T-cell (primary cell): ENCODE measurements around the gene MRTFB. TPM values are rescaled to one million over a fixed set of nuclear protein-coding genes. Genes with fewer than 3 reads are reported as not detected.

Experiments
- ATAC-seq, 4 experiments: fragments of 200-7000 bp in 3 of 4; fragments of 150-1000 bp in 1 of 4; cut with Tn5 transposase; replicated peaks in 1 of 4; 1 replicate in 3 of 4; 2 replicates in 1 of 4; pipeline ENCODE4 v1.10.0; 2021; ENCODE audit warnings: moderate library complexity in 3 of 4, mild to moderate bottlenecking in 2 of 4, moderate number of reproducible peaks in 1 of 4
- CTCF ChIA-PET, 2 donors: fragments of 300-600 bp; sonication (Branson Sonifier 250); formaldehyde crosslinking; loops; one replicate each; lab custom pipeline; 2022; ENCODE audit warnings: antibody characterized with exemption in 2 of 2; lab: Charles Lee
- POLR2A ChIA-PET, 2 donors: fragments of 300-600 bp; sonication (Branson Sonifier 250); formaldehyde crosslinking; loops; one replicate each; lab custom pipeline; 2022; ENCODE audit warnings: antibody characterized with exemption in 2 of 2; lab: Charles Lee
- DNase-seq, 35 experiments: peaks; one replicate each; pipeline versions ENCODE4 v3.0.0 to v3.0.0-alpha.2; 2013 to 2023
- H3K27ac ChIP-seq: one replicate; pipeline ENCODE4 v1.5.1; 2013; ENCODE audit warnings: low read length
- H3K27me3 ChIP-seq, 2 experiments: replicated peaks in 1 of 2; 1 replicate in 1 of 2; 2 replicates in 1 of 2; pipeline versions ENCODE4 v1.6.1 to v1.7.0; 2013; ENCODE audit warnings: low read length in 1 of 2, mixed read lengths in 1 of 2; ENCODE audit not compliant: control insufficient read depth in 2 of 2, insufficient read depth in 2 of 2; ENCODE audit errors: extremely low read depth in 1 of 2
- H3K36me3 ChIP-seq, 2 donors: 1 replicate in 1 of 2; 2 replicates in 1 of 2; pipeline versions ENCODE4 v1.6.1 to v1.7.0; 2013; ENCODE audit warnings: low read length in 1 of 2; ENCODE audit not compliant: control insufficient read depth in 2 of 2, insufficient read depth in 1 of 2; ENCODE audit errors: extremely low read depth in 1 of 2
- H3K4me1 ChIP-seq, 2 experiments: 1 replicate in 1 of 2; 2 replicates in 1 of 2; pipeline versions ENCODE4 v1.6.1 to v1.7.0; 2013; ENCODE audit warnings: low read length in 2 of 2, mixed read lengths in 1 of 2; ENCODE audit not compliant: insufficient read depth in 2 of 2, control insufficient read depth in 1 of 2; ENCODE audit errors: extremely low read depth in 1 of 2
- H3K4me3 ChIP-seq, 2 donors: 1 replicate in 1 of 2; 2 replicates in 1 of 2; pipeline versions ENCODE4 v1.5.1 to v1.7.0; 2013; ENCODE audit warnings: mild to moderate bottlenecking in 2 of 2, low read length in 1 of 2, moderate library complexity in 1 of 2; ENCODE audit not compliant: control insufficient read depth in 1 of 2; ENCODE audit errors: extremely low read depth in 1 of 2
- H3K9me3 ChIP-seq: 2 replicates; pipeline ENCODE4 v1.7.0; 2013
- H3K27ac Mint-ChIP-seq, 2 donors: one replicate each; pipeline ENCODE4 v1.8.0; 2020 to 2021; ENCODE audit warnings: mild to moderate bottlenecking in 2 of 2, mixed read lengths in 2 of 2
- H3K27me3 Mint-ChIP-seq, 2 donors: one replicate each; pipeline ENCODE4 v1.8.0; 2021 to 2022; ENCODE audit warnings: mixed read lengths in 2 of 2
- H3K36me3 Mint-ChIP-seq: one replicate; pipeline ENCODE4 v1.8.0; 2021; ENCODE audit warnings: mixed read lengths
- H3K4me1 Mint-ChIP-seq, 3 donors: one replicate each; pipeline ENCODE4 v1.8.0; 2020 to 2022; ENCODE audit warnings: mixed read lengths in 3 of 3, mild to moderate bottlenecking in 1 of 3
- H3K4me3 Mint-ChIP-seq, 3 donors: one replicate each; pipeline ENCODE4 v1.8.0; 2020 to 2022; ENCODE audit warnings: mild to moderate bottlenecking in 3 of 3, mixed read lengths in 3 of 3, moderate library complexity in 3 of 3
- H3K9me3 Mint-ChIP-seq, 3 donors: one replicate each; pipeline ENCODE4 v1.8.0; 2020 to 2022; ENCODE audit warnings: mixed read lengths in 3 of 3
- WGBS: methylation state at CpG from one replicate; pipeline ENCODE4 v1.1.5; 2013; ENCODE audit warnings: missing lambda C conversion rate; ENCODE audit not compliant: insufficient coverage; 5-methylcytosine and 5-hydroxymethylcytosine counted together
- total RNA-seq, 35 experiments: library from RNA in 6 of 35; stranded (reverse) in 6 of 35; fragments of 120-200 nt in 1 of 35; gene quantifications; one replicate each; pipeline versions ENCODE4 v1.2.1 to v1.2.4 and lab custom pipeline; 2013 to 2026

The MRTFB gene
- total RNA-seq, 5 donors from 2014 or later (not counting 1 experiment from before 2014, with no cell fraction given), result 18.2 to 37.0 (median 21.0) TPM

DNA sequence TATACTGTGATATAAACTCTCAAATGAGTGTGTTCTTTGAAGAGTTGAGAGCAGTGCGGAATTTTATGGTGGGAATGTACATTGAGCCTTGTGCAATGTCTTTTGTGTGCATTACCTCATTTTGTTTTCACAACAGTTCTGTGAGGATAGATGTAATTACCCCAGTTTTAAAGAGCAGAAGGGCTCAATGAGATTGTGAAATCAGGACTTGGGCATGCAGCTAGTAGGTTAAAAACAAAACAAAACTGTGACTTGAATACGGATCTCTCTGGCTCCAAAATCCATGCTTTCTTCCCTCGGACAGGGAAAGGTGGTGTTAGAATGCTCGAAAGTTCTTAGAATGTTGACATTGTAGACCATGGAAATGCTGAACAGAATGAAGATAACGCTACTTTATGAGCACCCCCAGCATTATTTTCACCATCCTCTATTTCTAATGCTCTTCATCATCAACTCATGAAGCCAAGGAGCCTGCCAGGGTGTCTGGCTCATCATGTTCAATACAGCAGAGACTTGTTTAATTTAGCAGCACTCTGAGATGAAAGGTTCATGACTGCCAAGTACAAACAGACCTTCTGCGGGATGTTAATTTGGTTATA is 17.1 kb downstream of the MRTFB start:
- Histone ChIP-seq H3K9me3 (no peaks in the 10 kb centered on the region), H3K27me3 (no peaks in the 10 kb centered on the region), H3K4me1 (no peaks in the 10 kb centered on the region), H3K4me3 (no peak overlapping the region), H3K36me3 (peaks cover 0 to 3% of the 10 kb centered on the region in 2 donors), H3K27ac (no peak overlapping the region)
- 100% methylated on average over 2 of the region's 6 CpGs for WGBS
- ATAC-seq (no peak), DNase-seq (no peak)
- Mint-ChIP-seq H3K4me1 (peaks cover 18 to 64% (median 38%) of the 10 kb centered on the region in 3 donors), H3K36me3 (peaks cover 23% of the 10 kb centered on the region), H3K9me3 (no peaks in the 10 kb centered on the region), H3K27ac (no peak overlapping the region), H3K27me3 (no peaks in the 10 kb centered on the region), H3K4me3 (no peak overlapping the region)
- CTCF ChIA-PET, result no interaction called here
- POLR2A ChIA-PET, result no interaction called here

DNA sequence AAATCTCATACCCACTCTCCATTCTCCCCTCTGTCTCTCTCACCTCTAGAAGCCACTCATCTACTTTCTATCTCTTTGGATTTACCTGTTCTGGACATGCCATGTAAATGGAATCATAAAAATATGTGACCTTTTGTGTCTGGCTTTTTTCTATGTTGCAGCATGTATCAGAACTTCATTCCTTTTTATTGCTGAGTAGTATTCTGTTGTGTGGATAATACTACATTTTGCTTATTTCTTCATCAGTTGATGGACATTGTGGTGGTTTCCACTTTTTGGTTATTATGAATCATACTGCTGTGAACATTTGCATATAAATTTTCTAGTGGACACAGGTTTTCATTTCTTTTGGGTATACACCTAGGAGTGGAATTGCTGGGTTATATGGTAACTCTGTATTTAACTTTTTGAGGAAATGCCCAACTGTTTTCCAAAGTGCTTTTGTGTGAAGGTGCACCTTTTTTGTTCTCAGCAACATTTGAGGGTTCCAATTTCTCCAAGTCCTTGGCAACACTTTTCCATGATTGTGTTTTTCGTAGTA is 18.2 kb downstream of the MRTFB start:
- ATAC-seq, result no peak
- Histone ChIP-seq H3K9me3 (no peaks in the 10 kb centered on the region), H3K27me3 (no peaks in the 10 kb centered on the region), H3K4me3 (no peak overlapping the region), H3K36me3 (no peaks in the 10 kb centered on the region), H3K4me1 (no peaks in the 10 kb centered on the region), H3K27ac (no peak overlapping the region)
- no peak overlapping the region for H3K4me3 Mint-ChIP-seq
- H3K27ac Mint-ChIP-seq, result no peak overlapping the region
- no peak for DNase-seq
- H3K27me3 Mint-ChIP-seq, result no peaks in the 10 kb centered on the region
- peaks cover 20 to 69% (median 40%) of the 10 kb centered on the region in 3 donors for H3K4me1 Mint-ChIP-seq
- WGBS, result no CpG with 5 or more reads among the region's 1 CpG
- H3K36me3 Mint-ChIP-seq, result peaks cover 19% of the 10 kb centered on the region
- ChIA-PET CTCF (no interaction called here), POLR2A (no interaction called here)
- H3K9me3 Mint-ChIP-seq, result no peaks in the 10 kb centered on the region

DNA sequence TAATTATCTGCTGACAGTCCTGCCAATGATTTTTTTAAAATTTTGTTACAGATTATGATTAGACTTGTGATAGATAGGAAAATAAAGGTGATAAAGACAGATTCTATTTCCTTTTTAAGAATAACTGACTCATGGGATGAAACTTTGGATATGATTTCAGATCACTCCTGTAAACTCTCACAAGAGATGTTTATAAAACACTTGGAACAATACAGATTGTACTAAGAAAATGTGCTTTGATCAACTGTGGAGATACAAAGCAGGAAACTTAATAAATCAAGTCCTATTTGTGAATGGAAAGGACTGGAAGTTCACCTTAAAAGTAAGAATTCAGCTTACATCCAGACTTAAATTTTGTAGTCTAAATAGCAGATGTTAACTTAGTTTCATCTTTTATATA is 21.4 kb downstream of the MRTFB start:
- H3K4me3 ChIP-seq, result no peak overlapping the region
- ChIA-PET CTCF (no interaction called here), POLR2A (no interaction called here)
- no peak overlapping the region for H3K4me3 Mint-ChIP-seq
- H3K27ac Mint-ChIP-seq, result no peak overlapping the region
- no peaks in the 10 kb centered on the region for H3K27me3 Mint-ChIP-seq
- H3K9me3 ChIP-seq, result no peaks in the 10 kb centered on the region
- H3K36me3 ChIP-seq, result no peaks in the 10 kb centered on the region
- peaks cover 18 to 50% (median 49%) of the 10 kb centered on the region in 3 donors for H3K4me1 Mint-ChIP-seq
- H3K9me3 Mint-ChIP-seq, result no peaks in the 10 kb centered on the region
- no peak for ATAC-seq
- no peaks in the 10 kb centered on the region for H3K27me3 ChIP-seq
- H3K27ac ChIP-seq, result no peak overlapping the region
- peaks cover 21% of the 10 kb centered on the region for H3K36me3 Mint-ChIP-seq
- no peaks in the 10 kb centered on the region for H3K4me1 ChIP-seq
- no peak for DNase-seq

DNA sequence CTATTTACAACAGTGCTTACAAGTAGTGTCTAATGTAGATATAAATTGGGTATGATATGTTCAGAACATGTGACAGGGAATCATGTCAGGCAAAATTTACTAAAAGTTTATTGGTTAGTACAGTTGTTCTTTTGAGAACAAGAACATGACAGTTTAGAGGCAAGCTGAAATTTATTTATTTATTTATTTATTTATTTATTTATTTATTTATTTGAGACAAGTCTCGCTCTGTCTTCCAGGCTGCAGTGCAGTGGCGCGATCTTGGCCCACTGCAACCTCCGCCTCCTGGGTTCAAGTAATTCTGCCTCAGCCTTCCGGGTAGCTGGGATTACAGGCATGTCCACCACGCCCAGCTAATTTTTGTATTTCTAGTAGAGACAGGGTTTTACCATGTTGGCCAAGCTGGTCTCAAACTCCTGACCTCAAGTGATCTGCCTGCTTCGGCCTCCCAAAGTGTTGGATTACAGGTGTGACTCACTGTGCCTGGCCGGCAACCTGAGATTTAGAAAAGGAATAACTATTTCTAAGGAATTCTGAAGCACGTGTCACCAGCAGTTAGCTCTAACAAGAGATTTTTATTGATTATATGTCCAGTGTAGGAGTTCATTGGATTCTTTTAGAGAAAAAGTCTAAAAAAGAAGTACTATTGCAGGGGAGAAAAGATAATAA is 24.9 kb downstream of the MRTFB start:
- ATAC-seq (no peak), DNase-seq (no peak)
- H3K9me3 ChIP-seq, result no peaks in the 10 kb centered on the region
- H3K4me3 ChIP-seq, result no peak overlapping the region
- Mint-ChIP-seq H3K4me1 (peaks cover 35 to 48% (median 46%) of the 10 kb centered on the region in 3 donors), H3K4me3 (no peak overlapping the region), H3K36me3 (peaks cover 15% of the 10 kb centered on the region), H3K27ac (no peak overlapping the region), H3K9me3 (no peaks in the 10 kb centered on the region), H3K27me3 (no peaks in the 10 kb centered on the region)
- H3K36me3 ChIP-seq, result no peaks in the 10 kb centered on the region
- WGBS, result 95% methylated on average over 9 of the region's 9 CpGs
- no peak overlapping the region for H3K27ac ChIP-seq
- POLR2A ChIA-PET, result interaction anchor here in 1 of 2 donors (0.7 kb wide), 1 partner anchor 16 kb away, joined by 3 read pairs; no protein-coding TSS in a partner anchor
- CTCF ChIA-PET, result interaction anchor here in 1 of 2 donors (0.6 kb wide), 2 partner anchors 500 to 515 kb away, joined by 3 read pairs; no protein-coding TSS in a partner anchor
- no peaks in the 10 kb centered on the region for H3K27me3 ChIP-seq
- no peaks in the 10 kb centered on the region for H3K4me1 ChIP-seq

DNA sequence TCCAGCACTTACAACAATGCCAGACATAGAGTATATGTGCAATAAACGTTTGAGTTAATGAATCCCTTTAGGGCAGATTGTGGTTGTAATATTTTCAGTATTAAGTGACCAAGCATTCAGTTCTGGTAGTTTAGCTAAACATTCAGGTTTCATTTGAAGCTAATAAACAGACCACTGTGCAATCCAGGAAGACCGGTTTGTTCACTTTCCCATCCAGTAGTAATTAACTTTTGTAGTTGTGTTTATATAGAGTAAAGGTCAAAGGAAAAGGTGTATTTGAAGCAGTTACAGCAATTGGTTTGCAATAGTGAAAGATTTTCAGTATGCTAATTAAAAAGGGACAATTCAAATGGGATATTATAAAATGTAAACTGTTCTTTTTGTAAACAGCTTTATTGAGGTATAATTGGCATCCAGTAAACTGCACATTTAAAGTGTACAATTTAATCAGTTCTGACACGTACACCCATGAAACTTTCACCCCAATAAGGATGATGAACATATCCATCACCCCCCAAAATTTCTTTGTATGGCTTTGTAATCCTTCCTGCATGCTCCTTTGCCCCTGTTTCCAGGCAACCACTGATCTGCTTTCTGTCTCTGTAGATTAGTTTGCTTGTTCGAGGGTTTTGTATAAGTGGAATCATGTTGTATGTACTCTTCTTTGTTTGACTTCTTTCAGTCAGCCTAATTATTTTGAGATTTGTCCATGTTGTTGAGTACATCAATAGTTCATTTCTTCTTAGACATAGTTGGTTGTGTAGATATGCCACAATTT is 26.3 kb downstream of the MRTFB start:
- POLR2A ChIA-PET, result no interaction called here

DNA sequence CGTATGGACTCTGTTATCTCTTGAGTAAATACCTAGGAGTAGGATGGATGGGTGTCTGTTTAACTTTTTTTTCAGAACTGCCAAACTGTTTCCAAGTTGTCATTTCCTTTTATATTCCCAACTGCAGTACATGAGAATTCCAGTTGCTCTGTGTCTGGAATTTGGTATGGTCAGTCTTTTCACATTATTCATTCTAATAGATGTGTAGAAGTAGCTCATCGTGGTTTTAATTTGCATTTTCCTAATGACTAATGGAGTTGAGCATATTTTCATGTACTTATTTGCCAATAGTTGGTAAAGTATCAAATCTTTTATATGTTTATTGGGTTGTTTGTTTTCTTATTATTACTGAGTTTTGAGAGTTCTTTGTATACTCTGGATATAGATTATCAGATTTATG is 27.0 kb downstream of the MRTFB start:
- Mint-ChIP-seq H3K27ac (no peak overlapping the region), H3K9me3 (no peaks in the 10 kb centered on the region), H3K4me1 (peaks cover 41 to 58% (median 54%) of the 10 kb centered on the region in 3 donors), H3K4me3 (no peak overlapping the region), H3K27me3 (no peaks in the 10 kb centered on the region), H3K36me3 (peaks cover 10% of the 10 kb centered on the region)
- no CpG with 5 or more reads among the region's 2 CpGs for WGBS
- POLR2A ChIA-PET, result no interaction called here
- Histone ChIP-seq H3K4me1 (no peaks in the 10 kb centered on the region), H3K9me3 (no peaks in the 10 kb centered on the region), H3K36me3 (no peaks in the 10 kb centered on the region), H3K4me3 (no peak overlapping the region), H3K27me3 (no peaks in the 10 kb centered on the region), H3K27ac (no peak overlapping the region)
- DNase-seq (no peak), ATAC-seq (no peak)
- CTCF ChIA-PET, result no interaction called here

More for the DNA sequence above, 26.3 kb downstream of the MRTFB start:
- DNase-seq (no peak), ATAC-seq (no peak)
- CTCF ChIA-PET, result no interaction called here
- Histone ChIP-seq H3K4me1 (no peaks in the 10 kb centered on the region), H3K27me3 (no peaks in the 10 kb centered on the region), H3K4me3 (no peak overlapping the region), H3K36me3 (no peaks in the 10 kb centered on the region), H3K27ac (no peak overlapping the region), H3K9me3 (no peaks in the 10 kb centered on the region)
- Mint-ChIP-seq H3K9me3 (no peaks in the 10 kb centered on the region), H3K4me3 (no peak overlapping the region), H3K4me1 (peaks cover 38 to 53% (median 50%) of the 10 kb centered on the region in 3 donors), H3K36me3 (peaks cover 10% of the 10 kb centered on the region), H3K27me3 (no peaks in the 10 kb centered on the region), H3K27ac (no peak overlapping the region)
- 100% methylated on average over 1 of the region's 4 CpGs for WGBS
